ENCODE data around the gene PRRC2A. TPM values are rescaled to one million over a fixed set of nuclear protein-coding genes. Genes with fewer than 3 reads are reported as not detected.

Gene PRRC2A
- polyA plus RNA-seq, 2 of the 4 experiments (the other 2 are of a cell fraction) = 28.0 to 61.1 TPM

- TF ChIP-seq SREBF2 (IDR thresholded peaks at IDR 0.05) (no peak), FOSL2 (IDR thresholded peaks at IDR 0.05) (no peak), FOSL2 (CRISPR knock-in tag; IDR thresholded peaks at IDR 0.05) (no peak), MAX (IDR thresholded peaks at IDR 0.05) (no peak), NFE2L2 (conservative IDR thresholded peaks at IDR 0.05; ENCODE audit: low read length) (no peak), KDM5A (IDR thresholded peaks at IDR 0.05) (no peak), TFCP2L1 (CRISPR knock-in tag; IDR thresholded peaks at IDR 0.05) (no peak), ZC3H11A (IDR thresholded peaks at IDR 0.05) (no peak), HOXA7 (CRISPR knock-in tag; IDR thresholded peaks at IDR 0.05) (no peak), MYC (IDR thresholded peaks at IDR 0.05; ENCODE audit: borderline replicate concordance, low read length) (no peak), ESRRA (IDR thresholded peaks at IDR 0.05; ENCODE audit: borderline replicate concordance, low read length) (no peak), FOXS1 (CRISPR knock-in tag; IDR thresholded peaks at IDR 0.05) (no peak), POLR2AphosphoS2 (conservative IDR thresholded peaks at IDR 0.05; ENCODE audit: low read length) (no peak), PHF8 (IDR thresholded peaks at IDR 0.05; ENCODE audit: borderline replicate concordance, low read depth) (no peak), CBX8 (IDR thresholded peaks at IDR 0.05) (no peak), HEYL (CRISPR knock-in tag; IDR thresholded peaks at IDR 0.05) (no peak), CBX2 (IDR thresholded peaks at IDR 0.05; ENCODE audit: borderline replicate concordance, low read depth) (no peak)
- Histone ChIP-seq H3K9me3 (no peaks in the 10 kb centered on the region), H3K4me2 (no peak overlapping the region), H3K27ac (no peak overlapping the region), H3K4me3 (no peak overlapping the region), H3K4me1 (no peaks in the 10 kb centered on the region)
- DNase-seq (ENCODE audit: low read depth in 1 of 2, low spot score in 1 of 2) (no peak), FAIRE-seq (no peak), ATAC-seq (no peak)
- ChIA-PET POLR2A (no interaction called here), CTCF (interaction anchor here (1.2 to 3.1 kb wide), 2 partner anchors 9 to 27 kb away, joined by 4 to 13 read pairs; no protein-coding TSS in a partner anchor)
- WGBS (ENCODE audit: missing lambda C conversion rate) = 71% methylated on average over 1 of the region's 1 CpG
Measured at GRCh38 chr6:31607317-31607716, 13.2 kb upstream of the PRRC2A start.

GRCh38 chr6:31609519-31610406, 10.8 kb upstream of the PRRC2A start:
- Histone ChIP-seq H3K9me3 (no peaks in the 10 kb centered on the region), H3K4me1 (no peaks in the 10 kb centered on the region), H3K4me2 (no peak overlapping the region), H3K4me3 (no peak overlapping the region), H3K27ac (no peak overlapping the region)
- no peak for DNase-seq (ENCODE audit: low read depth in 1 of 2, low spot score in 1 of 2)
- CTCF ChIA-PET = interaction anchor here (0.9 to 3.0 kb wide), 6 partner anchors 11 to 117 kb away, joined by 3 to 28 read pairs (median 4); partner anchors contain the start of gene NCR3
- WGBS (ENCODE audit: missing lambda C conversion rate) = 72% methylated on average over 8 of the region's 8 CpGs
- TF ChIP-seq CHD4 (IDR thresholded peaks at IDR 0.05; ENCODE audit: borderline replicate concordance) (no peak), CEBPB (IDR thresholded peaks at IDR 0.05) (no peak), EHMT2 (IDR thresholded peaks at IDR 0.05; ENCODE audit: low read depth) (no peak), RNF2 (IDR thresholded peaks at IDR 0.05; ENCODE audit: borderline replicate concordance, low read depth) (no peak), KDM5A (IDR thresholded peaks at IDR 0.05) (no peak), CTCF (IDR thresholded peaks at IDR 0.05) (no peak), ELK1 (IDR thresholded peaks at IDR 0.05; ENCODE audit: low read depth, low read length) (no peak), USF2 (IDR thresholded peaks at IDR 0.05) (no peak), ZFP36 (IDR thresholded peaks at IDR 0.05; ENCODE audit: borderline replicate concordance, partially characterized antibody) (no peak), GATA3 (IDR thresholded peaks at IDR 0.05; ENCODE audit: borderline replicate concordance) (no peak), EP300 (IDR thresholded peaks at IDR 0.05) (no peak), HES2 (IDR thresholded peaks at IDR 0.05) (no peak), KDM1A (IDR thresholded peaks at IDR 0.05; ENCODE audit: low read depth) (no peak), POLR2AphosphoS2 (conservative IDR thresholded peaks at IDR 0.05; ENCODE audit: low read length) (no peak), NPAS2 (CRISPR knock-in tag; IDR thresholded peaks at IDR 0.05; ENCODE audit: borderline replicate concordance) (no peak), CBX2 (IDR thresholded peaks at IDR 0.05; ENCODE audit: borderline replicate concordance, low read depth) (no peak)
- POLR2A ChIA-PET = no interaction called here
- no peak for ATAC-seq
- no peak for FAIRE-seq
